ENCODE results near the gene MS4A2. TPM values are rescaled to one million over a fixed set of nuclear protein-coding genes. Genes with fewer than 3 reads are reported as not detected.
A peak's percentile ranks its signal among the peaks of the same experiment; 100 is the strongest.

MS4A2 gene
- total and polyA plus RNA-seq, 2 of the 8 experiments (the other 6 are each of a cell fraction or from before 2014, with no cell fraction given) = not detected

- WGBS, 2 experiments (ENCODE audit: extremely low coverage in 1 of 2, insufficient coverage in 1 of 2, insufficient read length in 1 of 2, insufficient replicate concordance in 2 of 2, low coverage in 1 of 2, low lambda C conversion rate in 2 of 2, missing lambda C conversion rate in 1 of 2) = 95% methylated on average over 15 of the region's 15 CpGs; no CpG with 5 or more reads in 1 of the 2 experiments
- Histone ChIP-seq H4K8ac (ENCODE audit: extremely low read depth, insufficient read depth, low read length) (no peak overlapping the region), H2BK5ac (ENCODE audit: low read depth, low read length) (no peak overlapping the region), H3K36me3 (ENCODE audit: control insufficient read depth in 2 of 4, insufficient read depth in 4 of 4, low read length in 3 of 4) (peaks cover 0 to 2% (median 0%) of the 10 kb centered on the region in 4 experiments; a peak in 1 of 8 replicates), H2BK12ac (ENCODE audit: low read depth, low read length) (no peak overlapping the region), H3K23ac (ENCODE audit: insufficient read length) (no peak overlapping the region), H3K4me2 (ENCODE audit: insufficient read depth in 1 of 2, low read depth in 2 of 2, low read length in 2 of 2) (no peak overlapping the region), H2AFZ (ENCODE audit: low read length) (peak overlapping the region; percentile 67; the same call in 1 of the 2 replicates), H3K27me3 (replicated peaks in 1 of 4; ENCODE audit: control insufficient read depth in 3 of 4, extremely low read depth in 1 of 4, insufficient read depth in 3 of 4, low read length in 3 of 4) (no peaks in the 10 kb centered on the region), H4K20me1 (replicated peaks in 1 of 2; ENCODE audit: control insufficient read depth in 1 of 2, insufficient read depth in 2 of 2, low read length in 2 of 2) (no peaks in the 10 kb centered on the region), H3K4ac (replicated peaks; ENCODE audit: insufficient read length, low read depth, low read length) (no peak overlapping the region), H3K27ac (ENCODE audit: low read depth, low read length) (no peak overlapping the region), H3K9me3 (ENCODE audit: insufficient read depth in 2 of 2, low read depth in 1 of 2, low read length in 1 of 2) (peaks cover 0 to 15% of the 10 kb centered on the region in 2 experiments; a peak in 1 of 4 replicates), H3K14ac (ENCODE audit: insufficient read length) (no peak overlapping the region), H3K9ac (replicated peaks in 1 of 4; ENCODE audit: extremely low read depth in 1 of 4, low read depth in 3 of 4, low read length in 3 of 4) (no peak overlapping the region), H3K23me2 (ENCODE audit: low read depth, low read length) (no peaks in the 10 kb centered on the region), H2BK15ac (ENCODE audit: low read length) (no peak overlapping the region), H3K79me2 (ENCODE audit: control insufficient read depth in 1 of 2, insufficient read depth in 2 of 2, low read length in 2 of 2) (no peaks in the 10 kb centered on the region), H2BK20ac (ENCODE audit: low read length) (no peak overlapping the region), H3K56ac (replicated peaks; ENCODE audit: insufficient read length, low read depth, low read length) (no peak overlapping the region), H2BK120ac (replicated peaks; ENCODE audit: low read depth, low read length) (no peak overlapping the region), H3K4me3 (ENCODE audit: extremely low read depth in 1 of 4, insufficient read depth in 2 of 4, low read depth in 3 of 4, low read length in 4 of 4) (no peak overlapping the region), H3K79me1 (ENCODE audit: low read depth, low read length) (no peaks in the 10 kb centered on the region), H3K4me1 (replicated peaks in 1 of 4; ENCODE audit: control insufficient read depth in 3 of 4, insufficient read depth in 4 of 4, low read length in 3 of 4) (no peaks in the 10 kb centered on the region), H4K5ac (ENCODE audit: insufficient read length, low read depth, low read length) (no peak overlapping the region), H3K18ac (ENCODE audit: extremely low read depth, low read length) (no peak overlapping the region), H4K91ac (replicated peaks; ENCODE audit: insufficient read length, low read length) (no peak overlapping the region), H2AK5ac (ENCODE audit: low read depth, low read length) (no peak overlapping the region)
- DNase-seq (ENCODE audit: low read depth in 1 of 2, low spot score in 2 of 2) = no peak
- POLR2A ChIA-PET (ENCODE audit: partially characterized antibody) = interaction anchor here (0.6 kb wide), 1 partner anchor 516 kb away, joined by 3 read pairs; no protein-coding TSS in a partner anchor
- no peak for FAIRE-seq
- CTCF ChIA-PET (ENCODE audit: partially characterized antibody) = interaction anchor here (1.4 kb wide), 1 partner anchor 286 kb away, joined by 3 read pairs; no protein-coding TSS in a partner anchor
- TF ChIP-seq POU5F1 (IDR thresholded peaks at IDR 0.05; ENCODE audit: low read depth, low read length) (no peak), FOSL1 (IDR thresholded peaks at IDR 0.05; ENCODE audit: insufficient read depth, low read depth, low read length) (no peak), SP2 (IDR thresholded peaks at IDR 0.05; ENCODE audit: low read length) (no peak), RFX5 (IDR thresholded peaks at IDR 0.05; ENCODE audit: borderline replicate concordance, low read depth, low read length) (no peak), CHD1 (IDR thresholded peaks at IDR 0.05; ENCODE audit: low read depth, low read length) (no peak), MAFK (IDR thresholded peaks at IDR 0.05; ENCODE audit: low read depth, low read length) (no peak), TCF12 (IDR thresholded peaks at IDR 0.05; ENCODE audit: low read depth, low read length) (no peak), ATF2 (IDR thresholded peaks at IDR 0.05; ENCODE audit: low read length) (no peak), TAF1 (IDR thresholded peaks at IDR 0.05; ENCODE audit: low read depth, low read length) (no peak), RXRA (IDR thresholded peaks at IDR 0.05; ENCODE audit: insufficient read depth, low read depth, low read length) (no peak), TBP (IDR thresholded peaks at IDR 0.05; ENCODE audit: low read depth, low read length) (no peak)
- TF ChIP-seq, protein P1, sequence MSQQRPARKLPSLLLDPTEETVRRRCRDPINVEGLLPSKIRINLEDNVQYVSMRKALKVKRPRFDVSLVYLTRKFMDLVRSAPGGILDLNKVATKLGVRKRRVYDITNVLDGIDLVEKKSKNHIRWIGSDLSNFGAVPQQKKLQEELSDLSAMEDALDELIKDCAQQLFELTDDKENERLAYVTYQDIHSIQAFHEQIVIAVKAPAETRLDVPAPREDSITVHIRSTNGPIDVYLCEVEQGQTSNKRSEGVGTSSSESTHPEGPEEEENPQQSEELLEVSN (IDR thresholded peaks at IDR 0.05) = no peak
Measured at GRCh38 chr11:60077216-60077817, 11.1 kb upstream of the MS4A2 start.

All from H1 (cell line).